Measurements from ENCODE around the gene HTATSF1.

The HTATSF1 gene, protein sequence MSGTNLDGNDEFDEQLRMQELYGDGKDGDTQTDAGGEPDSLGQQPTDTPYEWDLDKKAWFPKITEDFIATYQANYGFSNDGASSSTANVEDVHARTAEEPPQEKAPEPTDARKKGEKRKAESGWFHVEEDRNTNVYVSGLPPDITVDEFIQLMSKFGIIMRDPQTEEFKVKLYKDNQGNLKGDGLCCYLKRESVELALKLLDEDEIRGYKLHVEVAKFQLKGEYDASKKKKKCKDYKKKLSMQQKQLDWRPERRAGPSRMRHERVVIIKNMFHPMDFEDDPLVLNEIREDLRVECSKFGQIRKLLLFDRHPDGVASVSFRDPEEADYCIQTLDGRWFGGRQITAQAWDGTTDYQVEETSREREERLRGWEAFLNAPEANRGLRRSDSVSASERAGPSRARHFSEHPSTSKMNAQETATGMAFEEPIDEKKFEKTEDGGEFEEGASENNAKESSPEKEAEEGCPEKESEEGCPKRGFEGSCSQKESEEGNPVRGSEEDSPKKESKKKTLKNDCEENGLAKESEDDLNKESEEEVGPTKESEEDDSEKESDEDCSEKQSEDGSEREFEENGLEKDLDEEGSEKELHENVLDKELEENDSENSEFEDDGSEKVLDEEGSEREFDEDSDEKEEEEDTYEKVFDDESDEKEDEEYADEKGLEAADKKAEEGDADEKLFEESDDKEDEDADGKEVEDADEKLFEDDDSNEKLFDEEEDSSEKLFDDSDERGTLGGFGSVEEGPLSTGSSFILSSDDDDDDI

DNA sequence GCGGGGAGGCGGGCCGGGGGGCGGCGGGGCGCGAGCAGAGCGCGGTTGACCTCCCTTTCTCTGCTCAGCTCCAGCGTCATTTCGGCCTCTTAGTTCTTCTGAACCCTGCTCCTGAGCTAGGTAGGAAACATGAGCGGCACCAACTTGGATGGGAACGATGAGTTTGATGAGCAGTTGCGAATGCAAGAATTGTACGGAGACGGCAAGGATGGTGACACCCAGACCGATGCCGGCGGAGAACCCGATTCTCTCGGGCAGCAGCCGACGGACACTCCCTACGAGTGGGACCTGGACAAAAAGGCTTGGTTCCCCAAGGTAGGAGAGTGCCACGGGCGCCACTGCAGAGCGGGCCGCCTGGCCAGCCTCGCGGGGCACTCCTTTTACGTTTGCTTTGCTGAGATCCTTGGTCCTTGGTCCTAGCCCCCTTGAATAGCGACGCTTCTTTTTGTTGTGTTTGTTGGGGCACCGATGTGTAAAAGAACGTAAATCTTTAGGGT, at the start of gene HTATSF1:
Gene HTATSF1, plus strand, starts transcription at position 37 of the 497 bp plus-strand sequence. Its CDS starts 93 bp downstream, at position 130.
- TF ChIP-seq, protein P1, sequence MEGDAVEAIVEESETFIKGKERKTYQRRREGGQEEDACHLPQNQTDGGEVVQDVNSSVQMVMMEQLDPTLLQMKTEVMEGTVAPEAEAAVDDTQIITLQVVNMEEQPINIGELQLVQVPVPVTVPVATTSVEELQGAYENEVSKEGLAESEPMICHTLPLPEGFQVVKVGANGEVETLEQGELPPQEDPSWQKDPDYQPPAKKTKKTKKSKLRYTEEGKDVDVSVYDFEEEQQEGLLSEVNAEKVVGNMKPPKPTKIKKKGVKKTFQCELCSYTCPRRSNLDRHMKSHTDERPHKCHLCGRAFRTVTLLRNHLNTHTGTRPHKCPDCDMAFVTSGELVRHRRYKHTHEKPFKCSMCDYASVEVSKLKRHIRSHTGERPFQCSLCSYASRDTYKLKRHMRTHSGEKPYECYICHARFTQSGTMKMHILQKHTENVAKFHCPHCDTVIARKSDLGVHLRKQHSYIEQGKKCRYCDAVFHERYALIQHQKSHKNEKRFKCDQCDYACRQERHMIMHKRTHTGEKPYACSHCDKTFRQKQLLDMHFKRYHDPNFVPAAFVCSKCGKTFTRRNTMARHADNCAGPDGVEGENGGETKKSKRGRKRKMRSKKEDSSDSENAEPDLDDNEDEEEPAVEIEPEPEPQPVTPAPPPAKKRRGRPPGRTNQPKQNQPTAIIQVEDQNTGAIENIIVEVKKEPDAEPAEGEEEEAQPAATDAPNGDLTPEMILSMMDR (IDR thresholded peaks at IDR 0.05; ENCODE audit: borderline replicate concordance, insufficient read depth, low read depth, low read length): no peak
- peak within 1 kb of the TSS; percentile 75 for H3K4me3 ChIP-seq (ENCODE audit: low read depth, low read length)

DNA sequence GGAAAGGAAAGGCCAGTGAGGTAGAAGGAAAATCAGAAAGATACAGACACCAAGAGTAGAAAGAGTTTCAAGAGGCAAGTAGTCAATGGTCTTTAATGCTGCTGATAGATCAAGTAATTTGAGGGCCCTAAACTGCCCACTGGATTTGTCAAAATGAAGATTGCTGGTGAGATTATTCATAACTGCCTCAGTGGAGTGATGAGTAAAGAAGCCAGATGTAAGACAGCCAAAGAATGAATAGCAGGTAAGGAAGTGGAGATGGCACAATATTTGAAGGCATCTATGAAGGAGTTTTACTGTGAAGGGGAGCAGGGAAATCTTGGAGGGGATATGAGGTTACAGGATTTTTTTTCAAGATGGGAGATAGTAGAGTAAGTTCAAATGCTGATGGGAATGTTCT, 49.4 kb upstream of the HTATSF1 start:
- no peak overlapping the region for H3K4me3 ChIP-seq (ENCODE audit: low read depth, low read length)
- TF ChIP-seq, protein P1 (IDR thresholded peaks at IDR 0.05; ENCODE audit: borderline replicate concordance, insufficient read depth, low read depth, low read length): no peak

DNA sequence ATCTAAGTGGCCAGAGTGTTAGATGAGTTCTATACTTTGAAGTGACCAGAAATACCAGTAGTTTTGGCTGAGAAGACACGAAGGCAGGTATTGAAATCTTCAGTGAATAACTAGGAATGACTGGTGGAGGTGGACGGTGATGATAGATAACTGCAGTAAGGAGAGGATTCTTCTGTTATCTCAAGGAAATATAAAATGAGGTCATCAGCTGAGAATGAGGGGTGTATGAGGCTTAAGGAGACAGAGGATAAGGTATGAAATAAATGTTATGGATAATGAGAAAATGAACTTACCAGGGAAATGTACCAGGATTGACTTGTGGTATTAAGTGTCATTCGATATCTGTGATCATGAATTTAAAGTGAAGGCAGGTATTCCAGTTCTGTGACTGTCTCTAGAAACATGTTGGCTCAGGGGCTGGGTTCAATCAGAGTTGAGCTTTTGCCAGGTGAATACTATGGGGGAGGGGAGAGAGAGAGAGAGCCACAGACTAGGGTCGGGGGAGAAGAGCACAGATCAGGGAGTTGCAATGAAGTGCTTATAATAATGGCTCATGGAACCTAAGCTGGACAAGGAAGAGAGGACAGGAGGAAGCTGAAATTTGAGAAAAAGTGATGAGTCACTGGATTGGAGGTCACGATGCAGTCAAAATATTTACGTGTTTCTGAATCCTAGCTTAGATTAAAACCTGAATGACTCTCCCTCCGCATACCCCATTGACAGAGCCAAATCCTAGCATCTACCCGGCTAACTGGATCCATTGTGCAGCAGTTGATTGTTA, 47.2 kb upstream of the HTATSF1 start:
- H3K4me3 ChIP-seq (ENCODE audit: low read depth, low read length): no peak overlapping the region
- TF ChIP-seq, protein P1 (IDR thresholded peaks at IDR 0.05; ENCODE audit: borderline replicate concordance, insufficient read depth, low read depth, low read length): no peak

DNA sequence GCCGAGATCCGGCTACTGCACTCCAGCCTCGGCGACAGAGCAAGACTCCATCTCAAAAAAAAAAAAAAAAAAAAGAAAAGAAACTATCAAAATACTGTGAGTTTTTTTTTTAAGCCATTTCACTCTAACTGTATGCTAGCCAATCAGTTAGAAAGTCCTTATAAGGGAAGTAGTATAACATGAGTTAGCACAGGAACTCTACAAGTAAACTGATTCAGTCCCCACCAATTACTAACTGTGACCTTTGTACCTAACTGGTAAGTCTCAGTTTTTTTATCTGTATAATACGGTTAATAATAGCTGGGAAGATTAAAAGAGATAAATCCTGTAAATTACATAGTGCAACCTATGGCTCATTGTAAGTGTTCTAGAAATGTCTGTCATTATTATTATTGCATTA, 44.8 kb upstream of the HTATSF1 start:
- TF ChIP-seq, protein P1 (IDR thresholded peaks at IDR 0.05; ENCODE audit: borderline replicate concordance, insufficient read depth, low read depth, low read length): no peak
- no peak overlapping the region for H3K4me3 ChIP-seq (ENCODE audit: low read depth, low read length)

DNA sequence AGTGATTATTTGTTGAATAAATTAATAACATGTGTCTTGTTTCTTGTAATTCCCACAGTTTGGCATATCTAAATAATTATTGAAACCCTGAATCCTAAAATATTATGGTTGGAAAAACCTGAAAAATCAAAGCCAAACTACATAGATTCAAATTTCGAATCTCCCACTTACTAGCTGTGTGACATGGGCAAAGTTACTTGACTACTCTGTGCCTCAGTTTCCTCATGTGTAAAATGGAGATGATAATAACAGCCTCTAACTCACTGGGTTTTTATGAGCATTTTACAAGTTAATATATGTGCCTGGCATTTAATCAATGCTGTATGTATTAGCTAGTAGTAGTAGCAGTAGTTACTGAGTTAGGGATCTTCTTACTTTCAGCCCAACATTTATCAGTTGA, 44.3 kb upstream of the HTATSF1 start:
- TF ChIP-seq, protein P1 (IDR thresholded peaks at IDR 0.05; ENCODE audit: borderline replicate concordance, insufficient read depth, low read depth, low read length): no peak
- H3K4me3 ChIP-seq (ENCODE audit: low read depth, low read length): no peak overlapping the region

DNA sequence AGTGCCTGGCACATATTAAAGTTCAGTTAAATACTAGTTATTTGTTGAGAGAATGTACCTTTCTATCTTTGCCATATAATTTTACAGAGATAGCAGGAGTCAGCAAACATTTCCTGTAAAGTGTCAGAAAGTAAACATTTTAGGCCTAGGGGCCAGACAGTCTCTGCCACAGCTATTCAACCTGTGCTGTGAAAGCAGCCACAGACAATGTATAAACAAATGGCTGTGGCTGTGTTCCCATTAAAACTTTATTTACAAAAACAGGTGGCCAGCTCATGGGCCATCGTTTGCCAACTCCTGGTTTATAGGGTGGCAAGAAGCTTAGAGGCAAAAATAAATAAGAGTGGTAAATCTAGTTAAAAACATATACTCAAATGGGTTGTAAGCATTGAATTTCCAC, 43.6 kb upstream of the HTATSF1 start:
- TF ChIP-seq, protein P1 (IDR thresholded peaks at IDR 0.05; ENCODE audit: borderline replicate concordance, insufficient read depth, low read depth, low read length): no peak
- no peak overlapping the region for H3K4me3 ChIP-seq (ENCODE audit: low read depth, low read length)
